Lower leg skin (tissue), 4 donors: Measurements from ENCODE around the gene SSR2. TPM values are rescaled to one million over a fixed set of nuclear protein-coding genes. Genes with fewer than 3 reads are reported as not detected.

Experiments used
- DNase-seq, 2 donors: peaks; one replicate each; pipeline ENCODE4 v3.0.0-alpha.2; 2019; ENCODE audit warnings: low spot score in 2 of 2
- H3K4me3 ChIP-seq: fragments of 200-600 bp; sonication (generic); 2 replicates; pipeline ENCODE4 v1.5.1; 2017; ENCODE audit warnings: mild to moderate bottlenecking, low read depth; ENCODE audit not compliant: poor library complexity, severe bottlenecking
- POLR2A ChIP-seq, 2 donors: fragments of 450-650 bp; IDR thresholded peaks; one replicate each; pipeline ENCODE4 v1.6.1; 2016 to 2017; ENCODE audit warnings: antibody characterized with exemption in 2 of 2, mild to moderate bottlenecking in 1 of 2, moderate library complexity in 1 of 2
- WGBS, 2 donors: methylation state at CpG; one replicate each; pipeline ENCODE4 v1.1.5; 2018; 5-methylcytosine and 5-hydroxymethylcytosine counted together
- intact Hi-C: fragments of 100-400 bp; cut with DNase I; formaldehyde crosslinking; loops from one replicate; pipeline ENCODE4 v1.15.0; 2023; ENCODE audit warnings: low total_unique reads
- total RNA-seq, 4 donors: library from RNA; depleted of rRNA; stranded (reverse); fragments of >200 nt; gene quantifications; one replicate each; pipeline ENCODE4 v1.1.0, GENCODE V29; 2016
- TF ChIP-seq, protein P1 (sequence below), 3 donors: fragments of 450-650 bp; IDR thresholded peaks; one replicate each; pipeline ENCODE4 v1.5.1; 2016; ENCODE audit warnings: antibody characterized with exemption in 3 of 3, mild to moderate bottlenecking in 3 of 3, moderate library complexity in 2 of 3

SSR2 gene
- total RNA-seq, 4 donors from 2014 or later, result 113 to 215 (median 185) TPM

DNA sequence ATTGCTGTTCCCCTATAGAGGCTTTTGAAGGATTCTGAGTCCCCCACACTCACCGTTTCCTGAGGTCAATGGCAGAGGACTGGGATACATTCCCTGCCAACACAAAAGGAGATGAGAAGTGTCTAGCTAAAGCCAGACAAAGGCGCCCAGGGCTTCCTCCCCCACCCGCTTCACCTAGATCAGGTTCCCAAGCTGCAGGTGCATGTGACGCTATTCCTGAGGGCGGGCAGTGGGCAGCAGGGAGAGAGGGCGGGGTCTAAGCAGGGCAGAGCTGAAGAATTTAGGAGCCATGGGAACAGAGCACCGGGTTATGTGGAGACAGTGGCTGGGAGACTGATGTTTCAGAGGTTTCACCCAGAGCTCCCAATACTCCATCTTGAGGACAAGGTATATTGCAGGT is 36.4 kb downstream of the SSR2 start:
- intact Hi-C loops, result no loop called here
- no peak for TF ChIP-seq POLR2A (IDR thresholded peaks at IDR 0.05)
- TF ChIP-seq, protein P1, sequence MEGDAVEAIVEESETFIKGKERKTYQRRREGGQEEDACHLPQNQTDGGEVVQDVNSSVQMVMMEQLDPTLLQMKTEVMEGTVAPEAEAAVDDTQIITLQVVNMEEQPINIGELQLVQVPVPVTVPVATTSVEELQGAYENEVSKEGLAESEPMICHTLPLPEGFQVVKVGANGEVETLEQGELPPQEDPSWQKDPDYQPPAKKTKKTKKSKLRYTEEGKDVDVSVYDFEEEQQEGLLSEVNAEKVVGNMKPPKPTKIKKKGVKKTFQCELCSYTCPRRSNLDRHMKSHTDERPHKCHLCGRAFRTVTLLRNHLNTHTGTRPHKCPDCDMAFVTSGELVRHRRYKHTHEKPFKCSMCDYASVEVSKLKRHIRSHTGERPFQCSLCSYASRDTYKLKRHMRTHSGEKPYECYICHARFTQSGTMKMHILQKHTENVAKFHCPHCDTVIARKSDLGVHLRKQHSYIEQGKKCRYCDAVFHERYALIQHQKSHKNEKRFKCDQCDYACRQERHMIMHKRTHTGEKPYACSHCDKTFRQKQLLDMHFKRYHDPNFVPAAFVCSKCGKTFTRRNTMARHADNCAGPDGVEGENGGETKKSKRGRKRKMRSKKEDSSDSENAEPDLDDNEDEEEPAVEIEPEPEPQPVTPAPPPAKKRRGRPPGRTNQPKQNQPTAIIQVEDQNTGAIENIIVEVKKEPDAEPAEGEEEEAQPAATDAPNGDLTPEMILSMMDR (IDR thresholded peaks at IDR 0.05), result no peak

DNA sequence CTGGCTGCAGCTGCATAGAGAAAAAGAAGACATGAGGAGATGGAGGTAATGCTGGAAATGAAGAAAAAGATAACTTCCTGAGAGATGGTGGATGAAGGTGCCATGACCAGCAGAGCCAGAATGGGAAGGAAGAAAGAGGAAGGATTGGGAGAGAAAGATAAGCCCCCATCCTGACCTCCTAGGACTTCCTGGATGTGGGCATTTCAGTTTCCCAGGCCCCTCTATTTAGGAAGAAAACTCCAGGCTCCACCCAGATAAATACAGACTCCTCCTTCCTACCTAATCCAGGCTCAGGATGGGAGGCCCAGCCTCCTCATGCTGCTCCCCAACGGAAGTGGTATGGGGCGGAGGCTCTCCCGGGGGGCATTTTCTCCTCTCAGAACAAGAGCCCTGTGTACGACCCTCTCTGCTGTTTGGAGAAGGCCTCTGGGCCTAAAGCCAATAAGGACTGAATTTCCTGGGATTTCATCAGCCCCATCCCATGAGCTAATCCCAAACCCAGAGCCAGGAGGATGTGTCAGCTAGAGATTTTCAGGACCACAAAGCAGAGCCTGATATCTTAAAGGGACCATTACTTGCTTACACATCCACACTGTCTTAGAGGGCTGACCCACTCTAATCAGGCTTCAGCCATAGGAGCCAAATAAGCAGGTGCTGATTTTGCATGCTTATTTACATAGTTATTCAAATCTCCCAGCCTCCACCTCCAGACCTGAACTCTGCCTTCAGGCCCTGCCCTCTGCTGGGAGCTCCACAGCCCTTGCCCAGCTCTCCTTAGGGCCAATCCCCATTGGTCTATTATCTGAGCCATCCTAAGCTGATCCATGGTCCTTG is 37.3 kb downstream of the SSR2 start:
- intact Hi-C loops, result no loop called here
- peak; percentile 47 to 88 for DNase-seq
- TF ChIP-seq, protein P1 (IDR thresholded peaks at IDR 0.05), result no peak
- TF ChIP-seq POLR2A (IDR thresholded peaks at IDR 0.05), result no peak
- no peak overlapping the region for H3K4me3 ChIP-seq
- 13 to 45% methylated on average over 4 of the region's 4 CpGs for WGBS, 2 donors

More for the DNA sequence above, 36.4 kb downstream of the SSR2 start:
- no peak for DNase-seq
- no peak overlapping the region for H3K4me3 ChIP-seq
- 70 to 75% methylated on average over 7 of the region's 7 CpGs for WGBS, 2 donors

DNA sequence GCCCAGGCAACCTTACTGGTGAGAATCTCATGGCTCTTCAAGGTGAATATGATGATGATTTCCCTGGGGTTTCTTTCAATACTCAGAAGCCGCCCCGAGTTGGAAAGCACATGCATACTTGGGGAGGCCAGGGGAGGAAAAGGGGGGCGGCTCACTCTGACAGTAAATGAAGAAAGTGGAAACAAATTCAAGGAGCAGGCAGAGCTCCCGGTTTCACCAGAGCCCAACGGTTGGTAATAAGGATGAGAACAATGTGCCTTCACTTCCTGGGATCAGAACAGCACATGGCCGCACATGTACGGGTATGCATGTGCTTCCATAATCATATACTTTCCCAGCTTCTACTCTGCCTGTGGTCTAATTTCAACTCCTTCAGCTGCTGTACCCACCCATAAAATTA is 38.6 kb downstream of the SSR2 start:
- 56 to 66% methylated on average over 7 of the region's 7 CpGs for WGBS, 2 donors
- intact Hi-C loops, result no loop called here
- no peak overlapping the region for H3K4me3 ChIP-seq
- no peak for TF ChIP-seq POLR2A (IDR thresholded peaks at IDR 0.05)
- TF ChIP-seq, protein P1 (IDR thresholded peaks at IDR 0.05), result no peak
- DNase-seq, result no peak

DNA sequence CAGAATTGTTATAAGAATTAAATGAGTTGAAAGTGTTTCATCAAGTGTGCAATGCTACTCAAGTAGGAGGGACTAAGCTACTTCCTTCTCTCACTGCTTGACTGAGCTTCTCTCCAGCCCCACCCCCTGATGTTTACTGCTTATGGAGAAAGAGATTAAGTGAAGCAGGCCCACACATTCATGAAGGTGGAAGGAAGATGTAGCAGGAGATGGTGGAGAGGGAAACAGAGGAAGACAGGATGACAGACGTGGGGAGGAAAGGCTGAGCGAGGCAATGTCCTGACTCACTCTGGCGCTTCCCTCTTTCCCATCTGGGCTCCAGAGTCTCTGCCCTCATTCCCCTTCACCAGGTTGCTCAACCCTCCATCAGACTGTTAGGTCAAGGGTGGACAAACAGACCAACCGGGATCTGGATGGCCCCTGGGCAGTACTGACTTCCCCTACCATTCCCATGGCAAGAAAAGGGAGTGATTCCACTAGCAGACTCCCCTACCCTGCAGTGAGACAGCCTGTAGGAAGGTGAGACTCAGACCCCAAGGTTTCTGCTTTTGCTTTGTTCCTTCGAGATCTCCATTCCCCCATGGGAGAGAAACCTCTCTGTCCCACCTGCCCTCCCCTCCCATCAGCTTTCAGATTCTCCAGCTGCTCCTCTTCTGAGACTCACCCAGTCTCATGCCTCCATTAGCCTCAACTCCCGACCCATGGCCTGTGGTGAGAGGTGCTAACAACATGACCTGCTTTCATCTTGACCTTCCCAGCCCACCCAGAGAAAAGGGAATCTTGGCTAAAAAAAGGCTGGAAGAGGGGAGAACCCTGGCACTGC is 39.3 kb downstream of the SSR2 start:
- no peak overlapping the region for H3K4me3 ChIP-seq
- DNase-seq, result peak in 1 of 2 donors; percentile 89
- WGBS, 2 donors, result 49 to 59% methylated on average over 6 of the region's 6 CpGs
- intact Hi-C loops, result no loop called here
- no peak for TF ChIP-seq POLR2A (IDR thresholded peaks at IDR 0.05)
- TF ChIP-seq, protein P1 (IDR thresholded peaks at IDR 0.05), result no peak

DNA sequence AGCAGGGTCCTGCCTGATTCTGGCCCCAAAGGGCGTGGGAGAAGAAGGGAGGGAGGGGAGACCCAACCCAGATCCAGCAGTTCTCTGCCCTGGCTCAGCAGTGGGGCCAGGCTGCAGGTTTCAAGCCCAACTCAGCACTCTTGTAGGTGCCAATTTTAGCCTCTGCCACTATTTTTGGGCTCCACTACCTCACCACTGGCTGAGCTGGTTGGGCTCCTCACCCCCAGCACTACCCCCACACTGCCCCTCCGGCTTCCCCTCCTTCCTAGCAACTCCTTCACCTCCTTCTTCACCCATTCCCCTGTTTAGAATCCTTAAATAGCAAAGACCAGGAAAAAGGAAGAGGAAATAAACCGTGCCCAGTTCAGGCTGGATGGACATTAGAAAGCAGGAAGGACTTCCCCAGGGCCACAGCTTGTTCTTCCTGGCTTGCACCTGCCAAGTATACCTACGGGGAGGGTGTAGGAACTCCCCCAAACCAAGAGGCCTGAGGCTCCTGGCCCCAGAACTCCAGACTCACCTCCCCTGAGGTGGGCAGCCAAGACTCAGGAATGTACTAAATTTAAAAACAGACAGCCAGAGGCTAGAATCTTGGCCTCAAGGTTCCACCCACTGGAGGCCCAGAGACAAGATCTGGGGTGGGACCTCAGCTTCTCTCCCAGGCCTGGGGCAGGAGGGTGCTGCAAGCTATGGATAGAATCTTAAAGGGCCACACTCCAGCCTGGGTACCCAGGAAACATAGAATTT is 41.0 kb downstream of the SSR2 start:
- no peak overlapping the region for H3K4me3 ChIP-seq
- DNase-seq, result no peak
- intact Hi-C loops, result no loop called here
- TF ChIP-seq POLR2A (IDR thresholded peaks at IDR 0.05), result no peak
- TF ChIP-seq, protein P1 (IDR thresholded peaks at IDR 0.05), result no peak
- 14% methylated on average over 4 of the region's 4 CpGs for WGBS, 2 donors
